GM12873 (cell line): Measurements from ENCODE around the gene TCEAL7.

ENCODE experiments used
- TF ChIP-seq, protein P1 (sequence below): IDR thresholded peaks from 2 replicates; pipeline ENCODE4 v1.5.1; 2012; ENCODE audit warnings: low read depth, mild to moderate bottlenecking, moderate library complexity, low read length, control low read depth; ENCODE audit not compliant: insufficient read depth; ENCODE audit errors: missing control alignments

TCEAL7 gene

DNA sequence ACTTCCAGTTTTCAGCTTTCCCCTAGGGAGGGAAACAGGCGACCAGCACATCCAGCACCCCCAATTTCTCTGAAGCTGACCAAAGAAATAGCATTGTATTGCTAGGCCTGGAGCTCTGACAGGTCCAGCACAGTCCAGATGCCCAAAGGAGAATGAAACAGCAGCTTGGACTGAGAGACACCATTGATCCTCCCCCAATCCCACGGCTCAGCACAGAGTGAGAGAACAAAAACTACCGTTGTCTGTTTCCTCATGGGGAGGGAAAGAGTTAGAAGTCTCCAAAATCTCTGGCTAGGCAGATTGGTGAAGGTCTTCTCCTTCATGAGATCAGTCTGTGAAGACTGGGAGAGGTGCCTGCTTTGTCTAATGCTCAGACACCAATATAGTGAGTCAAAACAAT lies 8.6 kb downstream of the TCEAL7 start:
- TF ChIP-seq, protein P1, sequence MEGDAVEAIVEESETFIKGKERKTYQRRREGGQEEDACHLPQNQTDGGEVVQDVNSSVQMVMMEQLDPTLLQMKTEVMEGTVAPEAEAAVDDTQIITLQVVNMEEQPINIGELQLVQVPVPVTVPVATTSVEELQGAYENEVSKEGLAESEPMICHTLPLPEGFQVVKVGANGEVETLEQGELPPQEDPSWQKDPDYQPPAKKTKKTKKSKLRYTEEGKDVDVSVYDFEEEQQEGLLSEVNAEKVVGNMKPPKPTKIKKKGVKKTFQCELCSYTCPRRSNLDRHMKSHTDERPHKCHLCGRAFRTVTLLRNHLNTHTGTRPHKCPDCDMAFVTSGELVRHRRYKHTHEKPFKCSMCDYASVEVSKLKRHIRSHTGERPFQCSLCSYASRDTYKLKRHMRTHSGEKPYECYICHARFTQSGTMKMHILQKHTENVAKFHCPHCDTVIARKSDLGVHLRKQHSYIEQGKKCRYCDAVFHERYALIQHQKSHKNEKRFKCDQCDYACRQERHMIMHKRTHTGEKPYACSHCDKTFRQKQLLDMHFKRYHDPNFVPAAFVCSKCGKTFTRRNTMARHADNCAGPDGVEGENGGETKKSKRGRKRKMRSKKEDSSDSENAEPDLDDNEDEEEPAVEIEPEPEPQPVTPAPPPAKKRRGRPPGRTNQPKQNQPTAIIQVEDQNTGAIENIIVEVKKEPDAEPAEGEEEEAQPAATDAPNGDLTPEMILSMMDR, result no peak

DNA sequence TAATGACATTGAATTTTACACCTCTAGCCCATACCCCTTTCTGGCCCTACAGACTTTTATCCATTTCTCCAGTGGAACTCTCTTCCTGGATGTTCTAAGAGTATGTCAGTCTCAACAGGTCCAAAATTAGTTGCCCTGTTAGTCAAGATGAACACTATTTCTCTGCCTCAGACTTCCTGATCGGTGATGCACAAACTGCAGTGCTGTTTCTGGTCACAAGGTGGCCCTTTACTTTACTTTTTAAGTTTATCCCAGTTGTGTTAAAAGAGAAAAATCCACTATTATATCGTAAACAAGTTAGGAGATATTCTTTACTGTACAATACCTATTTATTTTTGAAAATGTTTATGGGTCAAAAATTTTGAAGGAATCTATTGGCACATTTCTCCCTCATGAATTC lies 13.1 kb downstream of the TCEAL7 start:
- TF ChIP-seq, protein P1, result peak; percentile 67

DNA sequence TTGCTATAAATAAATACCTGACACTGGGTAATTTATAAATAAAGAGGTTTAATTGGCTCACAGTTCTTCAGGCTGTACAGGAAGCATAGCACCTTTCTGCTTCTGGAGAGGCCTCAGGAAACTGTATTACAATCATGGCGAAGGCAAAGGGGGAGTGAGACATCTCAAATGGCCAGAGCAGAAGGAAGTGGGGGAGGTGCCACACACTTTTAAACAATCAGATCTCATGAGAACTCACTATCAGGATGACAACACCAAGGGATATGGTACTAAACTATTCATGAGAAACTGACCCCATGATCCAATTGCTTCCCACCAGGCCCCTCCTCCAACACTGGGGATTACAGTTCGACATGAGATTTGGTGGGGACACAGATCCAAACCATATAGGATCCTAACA lies 14.6 kb downstream of the TCEAL7 start:
- TF ChIP-seq, protein P1, result no peak

DNA sequence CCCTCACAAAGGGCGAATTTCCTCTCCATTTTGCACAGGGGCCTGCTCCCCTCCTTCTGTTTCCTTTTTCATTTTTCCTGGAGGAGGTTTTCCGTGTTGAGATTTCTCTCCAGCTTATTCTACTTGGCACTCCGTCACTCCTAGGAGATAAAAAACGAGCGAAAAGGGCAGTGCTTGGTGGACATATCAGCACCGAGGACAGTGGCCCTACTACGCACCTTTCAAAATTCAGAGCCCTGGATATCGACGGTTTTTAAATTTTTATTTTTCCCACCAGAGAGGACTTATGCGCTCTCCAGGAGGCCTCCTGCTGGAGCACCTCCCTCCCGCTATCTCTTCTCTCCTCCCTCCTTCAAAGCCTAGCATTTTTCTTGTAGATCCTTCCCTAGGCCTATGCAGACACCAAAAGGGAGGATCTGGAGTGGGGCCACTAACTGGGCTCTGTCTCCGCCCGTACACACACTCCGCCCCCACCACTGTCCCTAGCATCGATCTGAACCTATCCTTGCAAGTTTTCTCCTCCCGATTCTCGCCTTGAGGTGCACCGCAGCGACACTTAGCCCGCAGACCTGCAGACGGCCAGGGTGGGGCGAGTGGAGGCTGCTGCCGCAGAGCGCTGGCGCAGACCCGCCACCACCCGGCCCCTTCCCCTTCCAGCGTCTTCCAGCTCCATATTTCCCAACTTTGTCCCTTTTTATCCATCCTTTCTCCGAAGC lies 17.8 kb downstream of the TCEAL7 start:
- TF ChIP-seq, protein P1, result no peak

DNA sequence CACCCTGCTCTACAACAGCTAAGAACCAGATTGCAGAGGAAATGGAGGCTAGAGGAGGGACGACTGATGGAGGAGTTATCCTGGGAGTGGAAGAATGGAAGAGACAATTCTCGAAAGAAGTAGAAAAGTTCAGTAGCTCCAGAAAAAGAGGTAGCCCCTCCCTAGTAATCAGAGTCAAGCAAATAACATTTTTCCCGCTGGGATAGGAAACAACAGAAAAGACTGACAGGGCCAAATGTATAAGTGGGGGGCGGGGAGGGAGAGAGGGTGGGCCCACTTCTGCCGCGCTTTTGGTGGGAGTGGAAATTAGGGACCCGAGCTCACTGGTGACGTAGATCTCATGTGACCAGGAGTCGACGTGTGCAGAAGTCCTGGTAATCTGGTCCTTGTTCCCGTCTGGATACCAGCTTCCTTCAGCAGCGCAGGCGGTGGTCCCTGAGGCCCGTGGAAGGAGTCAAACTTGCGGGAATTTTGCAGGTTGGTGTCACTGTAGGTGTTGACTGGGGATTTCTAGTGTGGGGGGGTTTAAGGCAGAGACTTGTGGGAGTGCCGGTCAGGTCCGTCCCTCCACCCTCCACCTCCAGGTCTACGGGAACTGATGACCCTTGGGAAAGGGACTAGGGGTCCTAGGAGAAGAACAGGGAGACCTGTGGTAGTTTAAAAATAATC lies 26.2 kb downstream of the TCEAL7 start, which contains the start of gene TCEAL9:
TSS of gene TCEAL9 (plus strand) at position 377 of the 669 bp plus-strand sequence. CDS start 1,179 bp downstream, outside the sequence.
- TF ChIP-seq, protein P1, result no peak

DNA sequence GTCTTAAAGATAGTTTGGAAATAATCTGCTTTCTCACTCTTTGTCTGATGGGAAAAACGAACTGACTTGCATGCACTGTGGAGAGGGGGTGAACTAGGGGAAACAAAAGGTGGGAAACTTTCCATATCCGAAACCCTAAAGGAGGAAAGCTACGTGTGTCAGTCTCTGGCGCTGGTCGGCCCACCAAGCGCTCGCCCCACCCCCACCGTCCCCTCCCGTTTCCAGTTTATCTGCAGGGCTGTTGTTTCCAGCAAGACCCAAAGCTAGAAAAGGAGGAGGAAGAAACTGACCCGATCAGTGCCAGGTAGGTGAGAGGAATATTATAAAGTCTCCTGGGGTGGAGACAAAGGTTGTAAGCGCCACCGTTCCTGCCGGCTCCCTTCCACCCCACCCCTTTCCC lies 26.8 kb downstream of the TCEAL7 start:
- TF ChIP-seq, protein P1, result no peak

DNA sequence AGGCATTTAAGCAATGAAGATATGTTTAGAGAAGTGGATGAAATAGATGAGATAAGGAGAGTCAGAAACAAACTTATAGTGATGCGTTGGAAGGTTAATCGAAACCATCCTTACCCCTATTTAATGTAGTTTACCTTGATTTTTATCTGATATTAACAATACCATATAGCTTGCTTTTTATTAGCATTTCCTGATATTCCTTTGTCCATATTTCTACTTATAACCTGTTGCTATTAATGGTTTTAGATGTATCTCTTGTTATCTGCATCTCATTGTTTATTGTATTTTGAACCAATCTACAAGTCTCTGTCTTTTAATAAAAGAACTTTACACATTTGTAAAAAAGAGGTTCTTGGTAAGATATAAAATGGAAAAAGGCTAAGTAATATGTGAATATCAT lies 27.8 kb downstream of the TCEAL7 start:
- TF ChIP-seq, protein P1, result no peak
